Right ventricle myocardium inferior (tissue), 1 donor: ENCODE results near the gene DCTN3. TPM values are rescaled to one million over a fixed set of nuclear protein-coding genes. Genes with fewer than 3 reads are reported as not detected.
"Not testable (repeated sequence)": the region's sequence is repeated elsewhere in the genome, so short reads cannot be mapped to it uniquely, and the experiment has no call there.

ENCODE experiments used
- ATAC-seq: fragments of 200-7000 bp; cut with Tn5 transposase; one replicate; pipeline ENCODE4 v1.9.1; 2020; ENCODE audit warnings: mild to moderate bottlenecking, moderate library complexity
- DNase-seq: peaks from one replicate; pipeline ENCODE4 v3.0.0; 2021; ENCODE audit errors: missing footprints
- intact Hi-C: fragments of 100-400 bp; cut with DNase I; formaldehyde crosslinking; loops from one replicate; pipeline ENCODE4 v1.11.0; 2022
- total RNA-seq: library from RNA; stranded (reverse); fragmentation: NEBNext Ultra II Directional; extraction: Animal tissue kit (Norgen Biotek cat#: 25700); gene quantifications from one replicate; pipeline ENCODE4 v1.2.1, GENCODE V29; 2021
- donor health status: DM: no; HTN: yes; CAD: no; lungs with severe emphysema.

Gene DCTN3
- total RNA-seq, 1 donor from 2014 or later: 133 TPM

DNA sequence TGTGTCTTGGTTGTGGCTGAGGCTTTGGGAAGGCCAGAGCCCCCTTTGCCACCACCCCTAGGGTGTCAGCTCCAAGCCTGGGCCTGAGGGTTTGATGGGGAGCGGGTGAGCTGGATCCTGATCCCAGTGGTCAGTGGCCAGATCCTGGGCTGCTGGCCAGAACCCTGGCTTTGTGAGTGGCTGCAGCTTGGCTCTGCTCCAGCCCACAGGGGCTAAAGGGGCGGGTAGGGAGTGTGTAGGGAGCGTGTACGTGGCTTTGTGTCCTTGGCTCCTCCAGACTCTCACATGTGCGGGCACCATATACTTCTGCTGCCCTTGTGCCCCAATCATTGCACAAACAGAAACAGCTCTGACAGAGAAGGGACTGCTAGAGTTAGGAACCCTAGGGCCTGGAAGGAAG, 30.5 kb upstream of the DCTN3 start:
- no peak for ATAC-seq
- DNase-seq: no peak
- intact Hi-C loops: no loop called here

DNA sequence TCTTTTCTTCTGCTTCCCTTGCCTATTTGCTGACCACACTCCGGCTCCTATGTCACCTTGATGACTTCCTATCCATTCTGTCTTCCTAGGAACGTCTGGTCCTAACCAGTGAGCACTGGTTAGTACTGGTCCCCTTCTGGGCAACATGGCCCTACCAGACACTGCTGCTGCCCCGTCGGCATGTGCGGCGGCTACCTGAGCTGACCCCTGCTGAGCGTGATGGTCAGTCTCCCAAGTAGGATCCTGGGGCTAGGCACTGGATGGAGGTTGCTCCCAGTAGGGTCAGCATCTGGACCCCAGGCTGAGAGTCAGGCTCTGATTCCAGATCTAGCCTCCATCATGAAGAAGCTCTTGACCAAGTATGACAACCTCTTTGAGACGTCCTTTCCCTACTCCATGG, 28.4 kb upstream of the DCTN3 start:
- ATAC-seq (no peak), DNase-seq (no peak)
- intact Hi-C loops: no loop called here

DNA sequence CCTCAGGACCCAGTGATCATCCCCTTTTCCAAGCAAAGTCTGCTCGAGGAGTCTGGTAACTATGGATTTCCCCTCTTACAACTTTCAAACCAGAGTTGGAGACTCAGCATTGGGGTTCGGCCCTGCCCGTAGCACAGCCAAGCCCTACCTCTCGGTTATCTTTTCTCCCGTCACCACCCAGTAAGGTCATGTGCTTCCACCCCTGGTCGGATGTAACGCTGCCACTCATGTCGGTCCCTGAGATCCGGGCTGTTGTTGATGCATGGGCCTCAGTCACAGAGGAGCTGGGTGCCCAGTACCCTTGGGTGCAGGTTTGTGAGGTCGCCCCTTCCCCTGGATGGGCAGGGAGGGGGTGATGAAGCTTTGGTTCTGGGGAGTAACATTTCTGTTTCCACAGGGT, 27.4 kb upstream of the DCTN3 start:
- ATAC-seq: no peak
- intact Hi-C loops: no loop called here
- DNase-seq: no peak

DNA sequence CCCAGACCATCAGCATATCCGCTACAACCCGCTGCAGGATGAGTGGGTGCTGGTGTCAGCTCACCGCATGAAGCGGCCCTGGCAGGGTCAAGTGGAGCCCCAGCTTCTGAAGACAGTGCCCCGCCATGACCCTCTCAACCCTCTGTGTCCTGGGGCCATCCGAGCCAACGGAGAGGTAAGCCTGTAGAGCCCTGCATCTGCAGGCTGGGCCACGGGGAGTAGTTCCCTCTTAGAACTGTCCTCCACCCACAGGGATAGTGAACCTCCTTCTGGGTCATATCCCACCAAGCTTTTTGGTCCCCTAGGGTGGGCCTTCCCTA, 26.7 kb upstream of the DCTN3 start:
- ATAC-seq (peak; percentile 2), DNase-seq (no peak)
- intact Hi-C loops: no loop called here

DNA sequence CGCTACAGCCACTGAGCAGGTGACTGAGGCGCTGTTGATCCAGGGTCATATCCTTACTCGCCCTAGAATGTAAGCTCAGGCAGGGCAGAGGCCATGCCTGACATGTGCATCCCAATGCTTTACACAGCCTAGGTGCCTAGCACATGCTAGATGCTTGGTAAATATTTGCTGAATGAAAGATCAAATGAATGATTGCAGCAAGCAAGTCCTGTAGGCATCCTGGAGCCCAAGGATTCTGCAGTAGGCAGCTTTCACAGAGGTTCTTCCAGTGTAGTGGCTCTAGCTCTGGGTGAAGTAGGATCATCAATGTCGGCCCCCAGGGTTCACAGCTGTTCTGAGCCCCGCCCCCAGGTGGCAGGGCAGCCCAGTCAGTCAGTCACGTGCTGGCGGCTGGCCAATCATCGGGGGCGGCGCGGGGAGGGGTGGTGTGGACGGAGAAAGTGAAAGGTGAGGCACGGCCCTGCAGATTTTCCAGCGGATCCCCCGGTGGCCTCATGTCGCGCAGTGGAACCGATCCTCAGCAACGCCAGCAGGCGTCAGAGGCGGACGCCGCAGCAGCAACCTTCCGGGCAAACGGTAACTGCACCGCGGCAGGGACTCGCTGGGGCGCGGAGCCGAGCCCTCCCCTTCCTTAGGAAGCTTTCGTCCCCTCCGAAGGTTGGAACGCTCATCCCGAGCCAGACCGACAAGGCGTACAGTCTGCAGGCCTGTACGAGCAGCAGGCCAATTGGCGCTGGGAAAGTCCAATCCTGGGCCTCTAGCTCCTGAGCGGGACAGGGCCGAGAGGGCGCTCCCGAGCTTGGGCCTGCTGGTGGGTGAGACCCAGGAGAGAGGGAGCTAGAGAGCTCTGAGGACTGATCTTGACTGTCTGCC, 26.2 kb upstream of the DCTN3 start, which contains the start of gene GALT:
GALT (plus strand) TSS at position 465 of the 873 bp plus-strand sequence; CDS start at position 495, 30 bp downstream.
- intact Hi-C loops: no loop called here
- ATAC-seq: peak; percentile 85
- peak; percentile 99 for DNase-seq

DNA sequence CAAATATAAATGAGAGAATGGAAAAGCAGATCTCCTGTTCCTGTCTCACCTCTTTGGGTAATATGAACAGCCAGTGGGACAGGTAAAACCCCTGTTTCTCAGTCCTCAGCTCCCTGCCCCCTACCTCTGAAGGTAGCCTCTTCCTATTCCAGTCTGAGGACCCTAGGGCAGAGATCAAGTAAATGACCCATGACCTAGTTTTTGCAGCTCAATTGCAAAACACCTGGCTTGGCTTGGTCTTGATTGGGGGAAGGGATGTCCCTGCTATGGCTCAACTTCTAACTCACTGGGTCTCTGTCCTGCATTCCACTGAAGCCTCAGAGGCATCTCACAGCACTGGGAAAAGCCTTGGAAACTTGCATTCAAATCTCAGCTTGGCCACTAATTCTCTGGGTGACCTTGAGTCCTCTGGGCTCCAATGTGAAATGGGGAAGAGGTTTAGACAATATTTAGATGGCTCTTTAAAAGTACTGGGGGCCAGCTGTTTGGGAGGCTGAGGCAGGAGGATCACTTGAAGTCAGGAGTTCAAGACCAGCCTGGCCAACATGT, 24.5 kb upstream of the DCTN3 start:
- DNase-seq (no peak), ATAC-seq (no peak)
- intact Hi-C loops: no loop called here

DNA sequence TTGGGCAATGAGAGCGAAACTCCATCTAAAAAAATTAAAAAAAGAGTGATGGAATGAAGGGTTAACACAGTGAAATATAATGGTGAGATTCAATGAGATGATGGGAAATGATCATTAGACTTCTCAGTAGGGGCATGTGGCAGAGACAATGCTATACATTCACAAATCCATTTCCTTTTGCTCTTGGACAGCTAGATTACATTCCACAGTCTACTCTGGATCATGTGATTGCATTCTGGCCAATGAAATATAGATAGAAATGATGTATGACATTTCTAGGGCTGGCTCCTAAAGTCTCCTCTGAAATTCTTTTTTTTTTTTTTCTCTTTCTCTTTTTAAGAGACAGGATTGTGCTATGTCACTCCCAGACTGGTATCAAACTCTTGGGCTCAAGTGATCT, 22.4 kb upstream of the DCTN3 start:
- intact Hi-C loops: no loop called here
- ATAC-seq (no peak), DNase-seq (no peak)

DNA sequence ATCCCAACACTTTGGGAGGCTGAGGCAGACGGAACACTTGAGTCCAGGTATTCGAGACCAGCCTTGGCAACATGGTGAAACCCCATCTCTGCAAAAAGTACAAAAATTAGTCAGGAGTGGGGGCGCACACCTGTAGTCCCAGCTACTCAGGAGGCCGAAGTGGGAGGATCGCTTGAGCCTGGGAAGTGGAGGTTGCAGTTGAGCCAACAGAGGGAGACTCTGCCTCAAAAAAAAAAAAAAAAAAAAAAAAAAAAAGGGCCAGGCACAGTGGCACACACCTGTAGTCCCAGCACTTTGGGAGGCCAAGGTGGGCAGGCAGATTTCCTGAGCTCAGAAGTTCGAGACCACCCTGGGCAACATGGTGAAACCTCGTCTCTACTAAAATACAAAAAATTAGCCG, 19.0 kb upstream of the DCTN3 start:
- intact Hi-C loops, ATAC-seq: not testable (repeated sequence)
- DNase-seq: peak; percentile 2

DNA sequence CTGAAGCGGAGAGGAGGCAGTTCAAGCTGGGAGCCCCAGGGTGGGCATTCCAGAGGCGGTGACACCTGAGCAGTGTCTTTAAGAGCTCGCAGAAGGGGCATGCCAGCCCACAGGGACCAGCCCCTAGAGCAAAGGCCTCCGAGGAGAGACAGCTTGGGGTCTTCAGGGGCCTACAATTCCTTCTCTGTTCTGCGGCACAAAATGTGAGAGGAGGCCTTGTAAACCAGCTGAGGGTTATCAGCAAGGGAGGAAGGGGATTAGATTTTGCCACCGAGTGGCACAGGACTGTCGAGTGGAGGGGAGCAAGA, 17.8 kb upstream of the DCTN3 start:
- no peak for ATAC-seq
- intact Hi-C loops: no loop called here

DNA sequence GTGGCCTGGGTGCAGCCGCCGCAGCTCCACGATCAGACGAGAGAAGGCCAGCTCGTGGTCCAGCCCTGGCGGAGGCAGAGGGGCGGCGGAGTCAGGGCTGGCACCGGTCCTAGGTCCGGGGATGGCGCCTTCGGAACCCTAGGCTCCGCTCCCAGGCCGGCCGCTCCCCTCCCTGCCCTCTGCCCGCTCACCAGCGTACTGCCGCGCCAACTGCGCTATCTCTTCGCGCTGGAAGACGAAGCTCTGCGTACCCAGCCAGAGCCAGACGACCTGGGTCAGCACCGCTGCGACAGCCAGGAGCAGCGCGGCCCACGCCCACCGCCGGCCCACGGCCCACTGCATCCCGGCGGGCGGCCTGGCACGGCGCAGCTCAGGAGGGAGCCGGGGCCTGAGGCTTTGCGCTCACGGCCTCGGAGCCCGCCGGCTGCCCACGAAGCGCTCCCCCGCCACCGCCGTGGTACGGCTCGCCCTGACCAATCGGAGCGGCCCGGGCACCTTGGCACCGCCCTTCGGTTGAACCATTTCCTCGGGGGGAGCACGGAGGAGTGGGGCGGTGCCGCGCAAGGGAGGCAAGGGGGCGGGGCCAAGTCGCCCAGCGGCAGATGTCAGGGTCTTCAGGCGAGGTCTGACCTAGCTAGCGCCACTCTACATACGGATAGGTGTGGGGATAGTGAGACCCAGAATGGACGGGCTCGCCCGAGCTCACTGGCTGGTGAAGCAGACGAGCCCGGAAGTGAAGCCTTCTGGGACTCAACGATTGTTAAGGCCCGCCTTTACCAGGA, 17.3 kb upstream of the DCTN3 start, which contains the start of gene SIGMAR1:
SIGMAR1 (minus strand) TSS at position 432 of the 782 bp plus-strand sequence; CDS start at position 342, 90 bp downstream.
- intact Hi-C loops: no loop called here
- ATAC-seq (peak; percentile 97), DNase-seq (peak; percentile 96)

More for the DNA sequence above, 17.8 kb upstream of the DCTN3 start:
- no peak for DNase-seq

DNA sequence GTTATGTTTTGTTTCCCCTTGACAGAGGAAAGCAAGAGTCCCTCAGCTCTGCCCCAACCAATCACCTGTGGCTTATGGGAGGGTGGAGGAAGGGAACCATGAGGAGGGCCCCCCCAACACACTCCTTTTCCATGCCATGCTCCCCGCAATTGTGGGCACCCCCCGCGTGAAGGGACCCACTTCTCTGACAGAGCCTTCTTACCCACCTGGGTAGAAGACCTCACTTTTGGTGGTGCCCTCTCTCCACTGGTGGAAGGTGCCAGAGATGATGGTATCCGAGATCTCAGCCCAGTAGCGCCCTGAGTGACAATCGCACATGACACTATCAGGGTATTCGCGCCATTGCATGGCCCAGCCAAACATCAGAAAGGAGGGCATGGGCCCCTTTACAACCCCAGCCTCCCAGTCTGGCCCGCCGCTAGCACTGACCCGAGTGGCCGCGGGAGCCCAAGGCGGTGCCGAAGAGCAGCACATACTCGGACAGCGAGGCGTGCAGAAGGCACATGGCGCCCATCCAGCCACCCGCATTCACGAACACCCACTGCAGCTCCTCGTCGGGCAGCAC, 16.6 kb upstream of the DCTN3 start:
- DNase-seq: peak; percentile 25
- intact Hi-C loops: no loop called here
- ATAC-seq: no peak

DNA sequence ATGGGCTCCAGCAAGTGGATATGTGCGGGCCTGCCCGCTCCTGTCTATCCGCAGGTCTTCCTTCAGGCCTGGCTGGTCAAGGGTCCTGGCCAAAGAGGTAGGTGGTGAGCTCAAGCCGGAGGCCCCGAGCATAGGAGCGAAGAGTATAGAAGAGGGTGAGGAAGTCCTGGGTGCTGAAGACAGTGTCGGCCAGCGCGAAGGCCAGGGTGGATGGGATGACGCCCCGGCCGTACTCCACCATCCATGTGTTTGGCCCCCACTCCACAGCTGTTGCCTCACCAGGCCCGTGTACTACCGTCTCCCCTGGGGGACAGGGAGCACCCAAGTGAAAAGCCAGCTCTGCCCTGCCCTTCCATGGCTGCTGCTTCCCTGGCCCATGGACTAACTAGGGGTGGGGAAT, 15.3 kb upstream of the DCTN3 start:
- DNase-seq (peak; percentile 64), ATAC-seq (no peak)
- intact Hi-C loops: no loop called here

DNA sequence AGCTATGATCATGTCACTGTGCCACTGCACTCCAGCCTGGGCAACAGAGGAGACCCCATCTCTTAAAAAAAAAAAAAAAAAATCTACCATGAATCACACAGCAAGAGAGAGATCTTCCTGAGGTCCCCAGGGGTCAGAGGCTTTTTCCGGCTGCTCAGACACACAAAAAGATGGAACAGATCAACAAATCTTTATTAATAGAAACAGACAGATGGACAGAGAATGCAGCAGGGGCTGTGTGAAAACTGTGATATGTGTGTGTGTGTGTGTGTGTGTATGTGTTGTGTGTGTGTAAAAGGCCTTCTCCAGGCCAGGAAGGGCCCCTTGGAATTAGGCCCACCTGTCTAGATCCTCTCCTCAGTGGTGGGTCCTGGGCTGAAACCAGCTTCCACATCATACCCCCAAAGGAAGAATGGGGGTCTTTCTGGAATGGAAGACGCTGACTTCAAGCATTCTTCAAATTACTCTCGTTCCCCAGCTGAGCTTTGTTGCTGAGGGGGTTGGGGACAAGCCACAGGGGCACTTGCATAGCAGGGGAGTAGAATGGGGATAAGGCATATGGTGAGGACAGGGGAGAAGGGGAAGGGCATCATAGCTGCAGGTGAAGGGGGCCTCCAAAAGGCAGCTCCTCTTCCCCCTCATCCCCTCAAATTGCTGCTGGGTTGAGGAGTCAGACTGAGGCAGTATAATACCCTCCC, 14.4 kb upstream of the DCTN3 start:
- intact Hi-C loops: loop anchor here (1.0 kb wide), 1 partner anchor 22 kb away; the partner anchor contains the start of gene RPP25L
- DNase-seq: peak; percentile 13
- ATAC-seq: no peak

DNA sequence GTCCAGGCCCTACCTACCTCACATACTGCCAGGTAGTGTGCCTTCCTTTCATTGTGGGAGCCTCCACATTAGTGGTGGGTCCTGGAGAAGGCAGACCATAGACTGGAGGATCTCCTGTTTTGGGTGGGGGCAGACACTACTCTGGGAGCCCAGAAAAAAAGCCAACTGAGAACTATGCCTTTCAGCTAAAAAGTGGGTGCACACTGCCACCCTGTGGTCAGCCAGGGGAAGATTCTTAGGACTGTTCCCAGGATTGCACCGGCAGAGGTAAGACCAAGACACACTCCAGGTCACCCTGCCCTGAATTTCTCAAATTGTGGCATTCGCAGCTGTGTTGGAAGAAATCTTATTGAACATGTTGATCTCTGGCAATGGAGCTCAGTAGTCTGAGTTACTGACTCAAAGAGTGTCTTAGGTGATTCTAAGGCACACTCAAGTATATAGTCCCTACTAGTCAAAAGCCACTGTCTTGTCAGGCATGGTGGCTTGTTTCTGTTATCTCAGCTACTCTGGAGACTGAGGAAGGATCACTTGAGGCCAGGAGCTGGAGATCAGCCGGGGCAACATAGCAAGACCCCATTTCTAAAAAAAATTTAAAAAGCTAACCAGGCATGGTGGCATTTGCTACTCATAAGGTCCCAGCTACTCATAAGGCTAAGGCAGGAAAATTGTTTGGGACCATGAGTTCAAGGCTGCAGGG, 13.7 kb upstream of the DCTN3 start:
- intact Hi-C loops: loop anchor here (1.0 kb wide), 1 partner anchor 22 kb away; the partner anchor contains the start of gene RPP25L
- peak; percentile 73 for DNase-seq
- ATAC-seq: peak; percentile 37

DNA sequence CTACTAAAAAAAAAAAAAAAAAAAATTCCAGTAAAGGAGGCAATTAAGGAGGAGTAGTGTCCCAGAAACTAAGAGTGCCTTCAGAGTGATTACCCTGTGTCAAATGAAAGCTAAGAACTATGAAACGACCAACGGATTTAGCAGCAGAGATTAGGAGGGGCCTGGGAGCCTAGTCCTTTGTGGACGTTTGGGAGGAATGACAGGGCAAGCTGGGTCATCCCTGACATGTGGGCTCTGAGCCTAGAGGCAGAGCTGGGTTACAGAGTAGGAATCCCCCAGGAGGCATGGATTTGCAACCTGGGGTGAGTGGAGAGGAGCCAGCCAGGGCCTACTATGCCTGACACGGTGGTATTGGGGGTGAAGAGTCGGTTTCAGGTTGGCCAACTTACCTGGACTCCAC, 12.9 kb upstream of the DCTN3 start:
- no peak for ATAC-seq
- intact Hi-C loops: no loop called here
- peak; percentile 20 for DNase-seq

DNA sequence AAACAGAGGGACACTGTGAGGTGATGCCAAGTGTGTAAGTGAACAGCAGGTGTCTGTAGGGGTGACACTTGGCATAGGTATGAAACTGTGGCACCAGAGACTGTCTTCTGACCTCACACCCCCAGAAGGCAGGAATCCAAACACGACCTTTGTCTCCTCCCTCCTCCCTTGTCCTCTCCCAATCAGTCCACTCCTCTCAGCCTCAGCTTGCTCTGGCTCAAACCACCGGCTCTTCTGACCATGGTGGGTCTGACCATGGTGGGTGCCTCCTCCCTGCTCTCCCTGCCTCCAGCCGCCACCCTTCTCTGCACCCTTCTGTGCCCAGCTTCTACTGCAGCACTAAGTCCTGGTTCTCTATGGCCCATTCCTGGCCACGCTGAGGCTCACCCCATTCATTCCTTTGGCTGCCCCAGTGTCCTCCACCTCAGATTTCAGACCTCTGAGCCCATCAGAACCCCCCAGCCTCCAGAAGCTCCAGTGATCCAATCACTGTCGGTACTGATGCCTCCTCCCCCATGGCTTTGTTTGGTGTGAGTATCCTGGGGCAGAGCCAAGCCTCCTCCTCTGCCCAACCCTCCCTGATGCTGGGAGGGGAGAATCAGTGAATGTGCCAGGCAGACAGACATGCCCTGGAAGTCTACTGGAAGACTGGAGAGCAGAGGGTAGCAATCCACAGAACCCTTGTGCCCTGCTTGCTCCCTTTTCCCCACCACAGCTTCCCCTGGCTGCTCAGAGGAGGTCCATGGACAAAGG, 10.3 kb upstream of the DCTN3 start:
- DNase-seq (peak; percentile 15), ATAC-seq (no peak)
- intact Hi-C loops: no loop called here

DNA sequence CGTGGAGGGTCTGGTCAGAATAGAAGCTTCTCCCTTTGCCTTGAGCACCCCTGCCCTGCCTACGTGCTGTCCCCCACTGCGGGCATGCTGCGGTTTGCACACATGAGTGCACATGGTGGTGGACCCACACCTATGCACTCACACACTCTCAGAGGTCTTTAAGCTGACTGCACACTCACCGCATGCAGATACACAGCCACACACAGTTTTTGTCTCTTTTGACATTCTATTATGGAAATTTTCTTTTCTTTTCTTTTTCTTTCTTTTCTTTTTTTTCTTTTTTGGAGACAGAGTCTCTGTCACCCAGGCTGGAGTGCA, 9.2 kb upstream of the DCTN3 start:
- DNase-seq (no peak), ATAC-seq (no peak)
- intact Hi-C loops: no loop called here
